OCI-LY1 (cell line): ENCODE data around the gene ZNF14.

Experiments
- H2AFZ ChIP-seq: fragments of 200-600 bp; sonication (generic), shearing (Covaris generic); 2 replicates; pipeline ENCODE4 v1.6.0; 2014; ENCODE audit warnings: antibody characterized with exemption, mild to moderate bottlenecking, low read length
- H3F3A ChIP-seq: fragments of 200-600 bp; sonication (generic), shearing (Covaris generic); 2 replicates; pipeline ENCODE4 v1.6.0; 2014; ENCODE audit warnings: mild to moderate bottlenecking, antibody characterized with exemption, low read length, moderate library complexity; ENCODE audit not compliant: insufficient read depth
- H3K27ac ChIP-seq: fragments of 200-600 bp; sonication (generic); 2 replicates; pipeline ENCODE4 v1.5.1; 2014; ENCODE audit warnings: low read length, mixed run types, mild to moderate bottlenecking, low read depth; ENCODE audit not compliant: poor library complexity, severe bottlenecking
- H3K27me3 ChIP-seq: fragments of 200-600 bp; sonication (generic); 2 replicates; pipeline ENCODE4 v1.6.0; 2014; ENCODE audit warnings: antibody characterized with exemption, mild to moderate bottlenecking, low read length, moderate library complexity; ENCODE audit not compliant: insufficient read depth
- H3K36me3 ChIP-seq: fragments of 200-600 bp; sonication (generic); 2 replicates; pipeline ENCODE4 v1.6.1; 2014; ENCODE audit warnings: mild to moderate bottlenecking, antibody characterized with exemption, low read length, moderate library complexity, mixed read lengths; ENCODE audit not compliant: insufficient read depth
- H3K4me1 ChIP-seq: fragments of 200-600 bp; sonication (generic); 2 replicates; pipeline ENCODE4 v1.5.1; 2014; ENCODE audit warnings: mild to moderate bottlenecking, low read length, moderate library complexity; ENCODE audit not compliant: insufficient read depth, severe bottlenecking
- H3K4me2 ChIP-seq: fragments of 200-600 bp; sonication (generic), shearing (Covaris generic); 2 replicates; pipeline ENCODE4 v1.6.1; 2014; ENCODE audit warnings: low read length
- H3K4me3 ChIP-seq: fragments of 200-600 bp; sonication (generic); 2 replicates; pipeline ENCODE4 v1.5.1; 2014; ENCODE audit warnings: low read length, low read depth, mild to moderate bottlenecking, mixed read lengths; ENCODE audit not compliant: poor library complexity, severe bottlenecking
- H3K79me2 ChIP-seq: fragments of 200-600 bp; shearing (Covaris generic); 2 replicates; pipeline ENCODE4 v1.6.1; 2016; ENCODE audit warnings: mixed run types, low read length, mixed read lengths; ENCODE audit not compliant: insufficient read depth
- H3K9ac ChIP-seq: fragments of 200-600 bp; sonication (generic), shearing (Covaris generic); 2 replicates; pipeline ENCODE4 v1.6.1; 2014; ENCODE audit warnings: mild to moderate bottlenecking, low read length, mixed read lengths
- H3K9me2 ChIP-seq: fragments of 200-600 bp; sonication (generic), shearing (Covaris generic); 2 replicates; pipeline ENCODE4 v1.6.1; 2014; ENCODE audit warnings: low read depth, mild to moderate bottlenecking, low read length, mixed read lengths
- H3K9me3 ChIP-seq: fragments of 200-600 bp; shearing (Covaris generic); 2 replicates; pipeline ENCODE4 v1.6.1; 2014; ENCODE audit warnings: low read length, mixed read lengths
- H4K20me1 ChIP-seq: fragments of 200-600 bp; sonication (generic), shearing (Covaris generic); 2 replicates; pipeline ENCODE4 v1.6.0; 2016; ENCODE audit warnings: mild to moderate bottlenecking, low read length; ENCODE audit not compliant: insufficient read depth
- CTCF ChIP-seq: fragments of 200-600 bp; sonication (generic), shearing (Covaris generic); IDR thresholded peaks from 2 replicates; pipeline ENCODE4 v1.5.1; 2017; ENCODE audit warnings: mild to moderate bottlenecking, antibody characterized with exemption, low read length, moderate library complexity, mixed read lengths
- EZH2 ChIP-seq: fragments of 200-600 bp; sonication (generic), shearing (Covaris generic); IDR thresholded peaks from 2 replicates; pipeline ENCODE4 v1.8.0; 2017; ENCODE audit warnings: borderline replicate concordance, mixed run types, mild to moderate bottlenecking, antibody characterized with exemption, low read length, moderate library complexity, mixed read lengths

ZNF14 gene

GRCh38 chr19:19711934-19712828 lies 20.7 kb downstream of the ZNF14 start:
- Histone ChIP-seq H3K9me2 (no peaks in the 10 kb centered on the region), H3K4me3 (no peak overlapping the region), H3K4me1 (no peaks in the 10 kb centered on the region), H3K4me2 (no peak overlapping the region), H2AFZ (no peak overlapping the region), H3K79me2 (no peaks in the 10 kb centered on the region), H4K20me1 (no peaks in the 10 kb centered on the region), H3F3A (0 out of 2 replicates have a peak, but pooled peaks cover 5% of the 10 kb centered on the region), H3K27ac (no peak overlapping the region), H3K9ac (no peak overlapping the region), H3K9me3 (peaks cover 73% of the 10 kb centered on the region), H3K36me3 (peaks cover 83% of the 10 kb centered on the region), H3K27me3 (no peaks in the 10 kb centered on the region)
- no peak for TF ChIP-seq EZH2
- no peak for TF ChIP-seq CTCF

DNA sequence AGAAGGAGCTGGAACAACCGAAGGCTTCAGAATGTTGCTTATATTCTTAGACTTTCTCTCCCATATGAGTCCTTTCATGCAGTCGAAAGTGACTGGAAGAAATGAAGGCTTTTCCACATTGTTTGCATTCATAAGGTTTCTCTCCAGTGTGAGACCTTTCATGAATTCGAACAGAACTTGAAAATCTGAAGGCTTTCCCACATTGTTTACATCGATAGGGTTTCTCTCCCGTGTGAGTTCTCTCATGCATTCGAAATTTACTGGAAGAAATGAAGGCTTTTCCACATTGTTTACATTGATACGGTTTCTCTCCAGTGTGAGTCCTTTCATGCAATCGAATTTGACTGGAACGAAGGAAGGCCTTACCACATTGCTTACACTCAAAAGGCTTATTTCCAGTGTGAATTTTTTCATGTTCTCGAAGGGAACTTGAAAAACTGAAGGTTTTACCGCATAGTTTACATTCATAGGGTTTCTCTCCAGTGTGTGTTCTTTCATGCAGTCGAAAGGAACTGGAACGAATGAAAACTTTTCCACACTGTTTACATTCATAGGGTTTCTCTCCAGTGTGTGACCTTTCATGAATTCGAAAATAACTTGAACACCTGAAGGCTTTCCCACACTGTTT lies 21.5 kb downstream of the ZNF14 start:
- TF ChIP-seq CTCF (no peak), EZH2 (no peak)
- H3F3A ChIP-seq, result 0 out of 2 replicates have a peak, but pooled peaks cover 5% of the 10 kb centered on the region
- no peaks in the 10 kb centered on the region for H4K20me1 ChIP-seq
- peaks cover 66% of the 10 kb centered on the region for H3K9me3 ChIP-seq
- H3K27ac ChIP-seq, result no peak overlapping the region
- H2AFZ ChIP-seq, result no peak overlapping the region
- no peak overlapping the region for H3K9ac ChIP-seq
- H3K36me3 ChIP-seq, result peaks cover 76% of the 10 kb centered on the region
- H3K79me2 ChIP-seq, result no peaks in the 10 kb centered on the region
- no peak overlapping the region for H3K4me3 ChIP-seq
- H3K27me3 ChIP-seq, result no peaks in the 10 kb centered on the region
- H3K9me2 ChIP-seq, result no peaks in the 10 kb centered on the region
- H3K4me1 ChIP-seq, result no peaks in the 10 kb centered on the region
- H3K4me2 ChIP-seq, result no peak overlapping the region

DNA sequence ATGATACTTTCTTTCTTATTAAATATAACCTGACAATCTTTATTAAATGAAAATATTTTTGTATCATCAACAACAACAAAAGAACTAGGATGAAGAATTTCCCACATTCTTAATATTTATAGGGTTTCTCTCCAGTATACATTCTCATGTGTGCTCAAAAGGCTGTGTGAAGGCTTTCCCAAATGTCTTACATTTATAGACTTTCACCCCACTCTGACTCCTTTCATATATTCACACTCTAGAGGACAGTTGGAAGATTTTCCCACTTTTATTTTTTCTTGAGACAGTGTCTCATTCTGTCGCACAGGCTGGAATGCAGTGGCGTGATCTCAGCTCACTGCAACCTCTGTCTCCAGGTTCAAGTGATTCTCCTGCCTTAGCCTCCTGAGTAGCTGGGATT lies 22.4 kb downstream of the ZNF14 start:
- H4K20me1 ChIP-seq, result no peaks in the 10 kb centered on the region
- no peak overlapping the region for H2AFZ ChIP-seq
- no peak for TF ChIP-seq EZH2
- no peak for TF ChIP-seq CTCF
- H3K79me2 ChIP-seq, result no peaks in the 10 kb centered on the region
- H3K9ac ChIP-seq, result no peak overlapping the region
- H3K9me3 ChIP-seq, result peaks cover 65% of the 10 kb centered on the region
- H3K4me1 ChIP-seq, result no peaks in the 10 kb centered on the region
- H3K36me3 ChIP-seq, result peaks cover 67% of the 10 kb centered on the region
- H3F3A ChIP-seq, result 0 out of 2 replicates have a peak, but pooled peaks cover 5% of the 10 kb centered on the region
- no peaks in the 10 kb centered on the region for H3K27me3 ChIP-seq
- H3K9me2 ChIP-seq, result no peaks in the 10 kb centered on the region
- H3K27ac ChIP-seq, result no peak overlapping the region
- H3K4me2 ChIP-seq, result no peak overlapping the region
- no peak overlapping the region for H3K4me3 ChIP-seq
